Measurements from ENCODE around the gene GRIK1.

Gene GRIK1

GRCh38 chr21:29711236-29711635 lies 228.6 kb downstream of the GRIK1 start:
- DNase-seq, result no peak

- DNase-seq, result no peak
Observed at GRCh38 chr21:29710498-29710897, 229.3 kb downstream of the GRIK1 start.

GRCh38 chr21:29708401-29708800 lies 231.4 kb downstream of the GRIK1 start:
- no peak for DNase-seq

- DNase-seq, result no peak
Observed at GRCh38 chr21:29704719-29705118, 235.1 kb downstream of the GRIK1 start.

- no peak for DNase-seq
Observed at GRCh38 chr21:29701676-29702075, 238.1 kb downstream of the GRIK1 start.

GRCh38 chr21:29697555-29698193 lies 242.1 kb downstream of the GRIK1 start:
- DNase-seq, result no peak

GRCh38 chr21:29696937-29697336 lies 242.9 kb downstream of the GRIK1 start:
- no peak for DNase-seq

GRCh38 chr21:29691616-29692491 lies 247.9 kb downstream of the GRIK1 start:
- DNase-seq, result no peak

GRCh38 chr21:29689753-29690152 lies 250.0 kb downstream of the GRIK1 start:
- no peak for DNase-seq

- DNase-seq, result no peak
Observed at GRCh38 chr21:29684106-29684505, 255.7 kb downstream of the GRIK1 start.

- DNase-seq, result no peak
Observed at GRCh38 chr21:29682800-29683199, 257.0 kb downstream of the GRIK1 start.

- DNase-seq, result no peak
Observed at GRCh38 chr21:29680273-29680672, 259.5 kb downstream of the GRIK1 start.

GRCh38 chr21:29678626-29679025 lies 261.2 kb downstream of the GRIK1 start:
- DNase-seq, result no peak

- DNase-seq, result no peak
Observed at GRCh38 chr21:29677326-29677725, 262.5 kb downstream of the GRIK1 start.

GRCh38 chr21:29676395-29676794 lies 263.4 kb downstream of the GRIK1 start:
- no peak for DNase-seq

- DNase-seq, result no peak
Observed at GRCh38 chr21:29675451-29675850, 264.3 kb downstream of the GRIK1 start.

GRCh38 chr21:29674343-29674742 lies 265.5 kb downstream of the GRIK1 start:
- no peak for DNase-seq

- no peak for DNase-seq
Observed at GRCh38 chr21:29673096-29673610, 266.6 kb downstream of the GRIK1 start.

- no peak for DNase-seq
Observed at GRCh38 chr21:29671728-29672127, 268.1 kb downstream of the GRIK1 start.

- no peak for DNase-seq
Observed at GRCh38 chr21:29670228-29670627, 269.6 kb downstream of the GRIK1 start.

GRCh38 chr21:29669416-29669815 lies 270.4 kb downstream of the GRIK1 start:
- no peak for DNase-seq

GRCh38 chr21:29667651-29668050 lies 272.1 kb downstream of the GRIK1 start:
- no peak for DNase-seq

GRCh38 chr21:29664615-29665014 lies 275.2 kb downstream of the GRIK1 start:
- DNase-seq, result no peak
